Measurements from ENCODE around the gene IRGC.
"Not testable (repeated sequence)": the region's sequence is repeated elsewhere in the genome, so short reads cannot be mapped to it uniquely, and the experiment has no call there.

The IRGC gene

GRCh38 chr19:43755256-43755801 is 39.5 kb downstream of the IRGC start:
- peak; percentile 75 for DNase-seq

GRCh38 chr19:43759515-43759914 is 43.6 kb downstream of the IRGC start:
- no peak for DNase-seq

GRCh38 chr19:43760941-43761340 is 45.1 kb downstream of the IRGC start:
- DNase-seq, result no peak

- no peak for DNase-seq
Observed at GRCh38 chr19:43762814-43763213, 46.9 kb downstream of the IRGC start.

- no peak for DNase-seq
Observed at GRCh38 chr19:43763473-43763939, 47.6 kb downstream of the IRGC start.

- not testable (repeated sequence) for DNase-seq
Observed at GRCh38 chr19:43764684-43765083, 48.8 kb downstream of the IRGC start.

GRCh38 chr19:43765109-43765876 is 49.4 kb downstream of the IRGC start:
- DNase-seq, result peak; percentile 73

GRCh38 chr19:43766755-43767043 is 50.8 kb downstream of the IRGC start:
- no peak for DNase-seq

GRCh38 chr19:43767316-43767715 is 51.4 kb downstream of the IRGC start:
- no peak for DNase-seq

GRCh38 chr19:43767818-43768217 is 51.9 kb downstream of the IRGC start:
- DNase-seq, result no peak

GRCh38 chr19:43768273-43769050 is 52.6 kb downstream of the IRGC start:
- DNase-seq, result no peak

- DNase-seq, result no peak
Observed at GRCh38 chr19:43769256-43769655, 53.4 kb downstream of the IRGC start.
